HG03039 (cell line): ENCODE data around the gene FAM20B.
"Not testable (repeated sequence)": the region's sequence is repeated elsewhere in the genome, so short reads cannot be mapped to it uniquely, and the experiment has no call there.

Experiments used
- ATAC-seq: cut with Tn5 transposase; IDR thresholded peaks from one replicate; pipeline ENCODE4 v1.9.1; 2021; ENCODE audit warnings: mild to moderate bottlenecking, moderate library complexity; ENCODE audit not compliant: unreplicated experiment

The FAM20B gene

GRCh38 chr1:179025125-179025974, at the start of gene FAM20B:
FAM20B (plus strand) TSS chr1:179025894; CDS start chr1:179043848, 17,954 bp downstream.
- peak; percentile 79 for ATAC-seq

DNA sequence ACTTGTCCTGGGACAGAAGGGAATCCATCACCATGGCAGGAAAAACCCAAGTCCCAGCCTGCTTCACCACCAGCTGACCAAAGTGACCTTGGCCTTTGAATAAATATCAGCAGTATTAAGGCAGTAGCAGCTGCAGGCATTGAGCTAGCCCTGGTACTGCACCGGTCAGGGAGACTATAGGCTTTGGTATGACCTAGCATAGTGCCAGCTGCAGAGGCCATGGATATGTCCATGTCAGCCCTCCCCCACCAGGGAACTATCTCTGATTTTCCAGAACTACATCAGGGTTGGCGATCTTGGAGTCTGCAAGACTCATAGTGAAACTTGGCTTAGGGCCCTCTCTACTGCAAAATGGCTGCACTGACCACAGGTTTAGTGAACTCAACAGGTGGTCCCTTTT, 49.2 kb upstream of the FAM20B start:
- no peak for ATAC-seq

GRCh38 chr1:178986204-178986603, 39.5 kb upstream of the FAM20B start:
- ATAC-seq: no peak

DNA sequence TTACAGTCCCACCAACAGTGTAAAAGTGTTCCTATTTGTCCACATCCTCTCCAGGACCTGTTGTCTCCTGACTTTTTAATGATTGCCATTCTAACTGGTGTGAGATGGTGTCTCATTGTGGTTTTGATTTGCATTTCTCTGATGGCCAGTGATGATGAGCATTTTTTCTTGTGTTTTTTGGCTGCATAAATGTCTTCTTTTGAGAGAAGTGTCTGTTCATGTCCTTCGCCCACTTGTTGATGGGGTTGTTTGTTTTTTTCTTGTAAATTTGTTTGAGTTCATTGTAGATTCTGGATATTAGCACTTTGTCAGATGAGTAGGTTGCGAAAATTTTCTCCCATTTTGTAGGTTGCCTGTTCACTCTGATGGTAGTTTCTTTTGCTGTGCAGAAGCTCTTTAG, 37.5 kb upstream of the FAM20B start:
- ATAC-seq: not testable (repeated sequence)

DNA sequence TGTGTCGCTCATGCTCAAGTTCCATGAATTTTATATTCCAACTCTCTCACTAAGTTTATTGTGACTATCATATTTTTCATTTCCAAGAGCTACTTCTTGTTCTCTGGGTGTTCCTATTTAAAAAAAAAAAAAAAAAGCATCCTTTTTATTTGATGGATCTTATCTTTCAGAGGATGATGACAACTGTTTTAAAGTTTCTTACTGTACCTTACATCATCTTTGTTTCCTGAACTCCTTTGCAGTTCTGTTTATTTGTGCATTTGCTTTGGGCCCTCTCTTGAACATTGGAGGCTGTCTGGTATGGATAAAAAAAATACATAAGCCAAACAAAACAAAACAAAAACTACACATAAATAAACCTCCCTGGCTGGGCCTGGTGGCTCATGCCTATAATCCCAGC, 32.1 kb upstream of the FAM20B start:
- ATAC-seq: no peak

DNA sequence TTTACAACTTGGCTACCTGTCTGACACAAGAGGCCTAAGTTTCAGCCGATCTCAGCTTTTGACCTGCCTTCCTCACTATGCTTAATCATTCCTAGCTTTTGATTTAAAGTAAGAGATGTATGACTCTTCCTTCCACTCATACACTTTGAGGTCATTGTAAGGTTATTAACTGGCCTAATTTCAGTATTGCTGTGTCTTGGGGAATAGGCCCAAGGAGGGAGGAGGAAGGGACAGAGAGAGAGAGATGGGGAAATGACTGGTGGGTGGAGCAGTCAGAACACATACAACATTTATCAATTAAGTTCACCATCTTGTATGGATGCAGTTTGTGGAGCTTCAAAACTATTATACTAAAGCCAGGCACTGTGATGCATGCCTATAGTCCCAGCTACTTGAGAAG, 28.3 kb upstream of the FAM20B start:
- no peak for ATAC-seq

DNA sequence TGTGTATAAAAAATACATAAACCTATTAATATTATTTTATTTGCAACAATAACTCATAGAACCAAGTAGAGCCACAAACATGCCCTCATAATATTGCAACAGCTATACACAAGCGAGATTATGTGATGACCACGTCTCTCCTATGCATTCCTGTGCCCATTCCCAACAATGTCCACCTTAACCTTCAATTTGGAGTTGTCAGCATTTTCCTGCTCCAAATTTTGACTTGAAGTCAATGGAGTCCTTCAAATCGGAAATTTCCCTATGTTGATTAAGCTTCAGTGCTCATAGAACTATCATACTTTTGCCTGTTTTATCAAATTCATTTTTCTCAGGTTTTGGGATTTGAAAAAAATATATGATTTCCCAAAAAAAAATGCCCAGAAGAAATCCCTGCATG, 27.4 kb upstream of the FAM20B start:
- ATAC-seq: no peak

DNA sequence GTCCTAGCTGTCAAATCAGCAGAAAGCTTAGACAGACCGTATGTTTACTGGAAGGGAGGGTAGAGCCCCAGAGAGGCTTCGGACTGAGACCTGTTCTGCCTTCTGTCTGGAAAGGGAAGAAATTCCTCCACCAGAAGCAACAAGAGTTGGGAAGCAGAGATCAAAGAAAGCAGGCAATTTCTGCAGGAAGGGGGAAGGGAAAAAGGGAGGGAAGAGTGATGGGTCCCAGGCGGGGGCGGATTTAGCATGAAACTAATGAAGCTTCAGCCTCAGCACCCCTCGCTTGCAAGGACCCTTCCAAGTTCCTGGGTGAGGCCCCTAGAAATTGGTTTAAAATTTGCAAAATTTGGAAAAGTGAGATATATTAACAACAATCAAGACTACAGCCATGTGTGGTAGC, 26.6 kb upstream of the FAM20B start:
- ATAC-seq: no peak

DNA sequence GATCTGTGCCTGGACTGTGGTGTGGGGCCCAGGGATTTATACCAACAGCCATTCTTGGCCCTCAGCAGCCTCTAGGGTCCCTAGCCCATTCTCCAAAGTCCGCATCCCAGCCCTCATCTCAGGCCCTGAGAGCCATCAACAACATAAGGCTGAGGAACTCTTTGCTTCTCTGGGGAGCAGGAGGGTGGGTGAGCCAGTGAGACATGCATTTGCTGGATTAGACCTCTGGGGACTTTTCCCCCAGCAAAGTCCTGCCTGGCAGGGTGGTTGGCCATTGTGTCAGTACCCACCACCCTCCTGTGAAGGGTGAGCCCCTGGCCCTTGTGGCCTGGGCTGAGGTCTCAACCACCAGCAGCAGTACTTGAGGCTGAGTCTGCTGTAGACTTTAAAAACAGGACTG, 24.2 kb upstream of the FAM20B start:
- ATAC-seq: no peak

DNA sequence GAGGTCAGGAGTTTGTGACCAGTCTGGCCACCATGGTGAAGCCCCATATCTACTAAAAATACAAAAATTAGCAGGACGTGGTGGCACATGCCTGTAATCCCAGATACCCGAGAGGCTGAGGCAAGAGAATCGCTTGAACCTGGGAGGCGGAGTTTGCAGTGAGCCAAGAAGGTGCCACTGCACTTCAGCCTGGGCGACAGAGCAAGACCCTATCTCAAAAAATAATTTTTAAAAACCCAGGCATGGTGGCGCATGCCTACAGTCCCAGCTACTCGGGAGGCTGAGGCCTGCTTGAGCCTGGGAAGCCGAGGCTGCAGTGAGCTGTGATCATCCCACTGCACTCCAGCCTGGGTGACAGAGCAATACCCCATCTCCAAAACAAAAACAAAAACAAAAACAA, 23.6 kb upstream of the FAM20B start:
- not testable (repeated sequence) for ATAC-seq

DNA sequence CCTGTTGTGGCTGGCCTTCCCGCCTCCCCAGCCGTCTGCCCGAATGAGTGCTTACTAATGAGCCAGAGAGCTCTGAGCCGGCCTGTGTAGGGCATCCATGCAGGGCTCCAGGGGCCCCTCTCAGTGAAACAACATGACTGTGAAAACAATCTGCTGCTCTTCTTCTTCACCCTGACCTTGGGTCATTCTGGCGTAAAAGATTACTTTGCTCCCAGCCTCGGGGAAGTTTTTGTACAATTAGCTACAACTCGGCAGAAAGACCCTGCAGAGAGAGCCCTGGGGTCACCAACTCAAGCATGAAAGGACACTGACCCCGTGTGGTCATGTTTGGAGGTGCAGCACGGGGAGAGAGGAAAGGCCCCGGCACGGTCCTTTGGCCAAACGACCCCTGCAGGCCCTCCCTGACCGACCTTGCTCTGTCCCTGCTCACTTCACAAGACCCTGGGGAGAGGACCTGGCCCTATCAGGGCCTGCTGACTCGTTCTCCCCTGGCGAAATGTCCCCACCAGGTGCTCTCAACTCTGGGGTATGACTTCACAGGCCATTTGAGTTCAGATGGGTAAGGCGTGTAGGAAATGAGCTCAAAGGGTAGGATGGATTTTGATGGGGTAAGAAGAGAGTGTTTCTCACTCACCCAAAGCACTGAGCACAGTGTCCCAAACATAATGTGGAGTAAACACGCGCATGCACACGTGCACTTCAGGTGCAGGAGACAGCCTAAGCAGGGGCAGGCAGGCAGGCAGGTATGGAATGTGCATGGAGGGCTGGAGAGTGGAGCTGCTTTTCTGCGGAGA, 22.9 kb upstream of the FAM20B start:
- ATAC-seq: no peak

- ATAC-seq: no peak
Measured at GRCh38 chr1:179003512-179004066, 22.1 kb upstream of the FAM20B start.

DNA sequence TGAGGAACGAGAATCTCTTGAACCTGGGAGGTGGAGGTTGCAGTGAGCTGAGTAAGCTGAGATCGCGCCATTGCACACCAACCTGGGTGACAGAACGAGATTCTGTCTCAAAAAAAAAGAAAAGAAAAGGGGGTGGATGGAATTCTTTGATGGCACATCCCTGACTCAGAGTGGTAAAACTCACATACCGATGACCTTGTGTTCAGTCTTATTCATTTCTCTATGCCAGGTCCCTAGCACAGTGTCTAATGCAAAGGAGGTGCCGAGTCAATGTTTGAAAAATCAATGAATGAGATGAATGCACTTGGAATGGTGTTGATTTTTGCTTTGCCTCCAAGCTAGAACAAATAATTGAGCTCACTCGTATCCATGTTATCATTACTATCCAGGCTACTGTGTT, 18.5 kb upstream of the FAM20B start:
- ATAC-seq: no peak

DNA sequence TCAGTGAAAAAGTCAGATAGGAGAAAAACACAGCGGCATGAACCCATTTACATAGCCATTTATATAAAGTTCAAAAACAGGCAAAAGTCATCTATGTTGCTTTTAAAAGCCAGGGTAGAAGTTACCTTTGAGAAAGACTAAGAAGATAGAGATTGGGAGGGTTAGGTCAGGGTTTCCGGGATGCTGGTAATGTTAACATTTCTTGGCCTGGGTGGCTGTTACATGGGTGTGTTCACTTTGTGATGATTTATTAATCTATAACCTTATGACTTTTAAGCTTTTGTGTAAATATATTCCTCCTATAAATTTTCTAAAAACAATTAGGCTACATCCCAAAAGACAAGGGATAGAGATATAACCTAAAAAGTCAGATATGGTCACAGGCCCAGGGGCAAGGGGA, 15.0 kb upstream of the FAM20B start:
- ATAC-seq: no peak

- no peak for ATAC-seq
Measured at GRCh38 chr1:179012038-179012437, 13.7 kb upstream of the FAM20B start.

DNA sequence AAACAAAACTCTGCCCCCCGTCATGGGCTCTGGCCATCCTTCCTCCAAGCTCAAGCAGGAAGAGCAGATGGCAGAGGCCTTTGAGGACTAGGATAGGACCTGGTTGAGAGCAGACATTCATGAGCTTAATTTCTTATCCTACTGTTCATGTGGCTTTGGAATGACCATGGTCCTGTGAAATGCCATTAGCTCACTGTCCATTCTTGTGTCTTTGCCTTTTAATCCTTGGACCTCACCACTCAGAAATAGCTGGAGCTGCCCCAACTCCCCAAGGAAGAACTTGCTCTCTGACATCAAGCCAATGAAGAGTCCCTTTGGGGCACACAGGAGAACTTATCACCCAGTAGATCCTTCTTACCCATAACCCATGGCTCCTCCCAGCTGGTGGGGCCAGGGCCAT, 11.6 kb upstream of the FAM20B start:
- ATAC-seq: no peak

DNA sequence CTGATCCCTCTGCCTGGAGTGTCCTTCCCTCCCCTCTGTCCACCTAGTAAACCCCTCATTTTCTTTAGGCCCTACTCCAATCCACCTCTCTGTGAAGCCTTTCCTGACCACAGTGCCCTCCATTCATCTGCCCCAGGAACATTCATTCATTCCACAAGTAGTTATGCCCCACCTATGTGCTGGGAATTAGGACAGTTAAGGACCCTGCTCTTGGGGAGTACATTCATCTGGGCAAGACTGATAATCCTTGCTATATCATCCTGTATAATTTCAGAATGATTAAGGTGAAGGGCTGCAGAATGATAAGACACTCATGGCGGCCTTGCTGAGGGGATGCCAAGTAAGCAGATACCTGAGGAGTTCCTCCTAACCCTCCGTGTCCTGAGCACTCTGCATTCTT, 10.3 kb upstream of the FAM20B start:
- no peak for ATAC-seq

DNA sequence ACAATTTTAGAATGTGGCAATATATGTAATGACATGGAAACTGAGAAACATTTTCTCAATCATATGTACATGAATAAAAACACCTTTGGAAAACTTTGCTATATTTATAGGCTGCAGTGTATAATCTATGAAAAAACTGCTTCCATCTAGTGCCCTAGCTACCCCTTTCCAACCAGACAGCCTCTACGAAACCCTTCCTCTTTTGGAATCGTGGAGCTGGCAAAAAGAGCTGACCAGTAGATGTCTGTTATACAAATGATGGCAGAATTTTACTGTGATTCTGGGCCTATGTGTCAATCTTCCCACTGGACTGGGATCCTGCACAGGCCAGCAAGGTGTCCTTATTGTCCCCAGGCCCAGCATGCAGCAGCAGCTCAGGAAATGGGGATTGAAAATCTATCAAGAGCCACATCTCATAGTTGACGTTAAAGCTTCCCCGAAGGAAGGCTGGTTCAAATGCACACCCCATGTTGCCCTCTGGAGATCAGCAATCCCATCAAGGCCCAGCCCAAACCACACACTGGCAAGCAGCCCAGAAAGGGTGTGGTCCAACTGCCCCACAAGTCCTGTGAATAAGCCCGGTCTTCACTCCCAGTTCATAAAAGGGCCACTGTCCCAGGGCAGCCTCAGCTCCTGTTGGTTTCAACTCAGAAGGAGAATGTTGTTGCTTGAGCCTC, 8.8 kb upstream of the FAM20B start:
- no peak for ATAC-seq

GRCh38 chr1:179017383-179018326, 8.0 kb upstream of the FAM20B start:
- no peak for ATAC-seq

DNA sequence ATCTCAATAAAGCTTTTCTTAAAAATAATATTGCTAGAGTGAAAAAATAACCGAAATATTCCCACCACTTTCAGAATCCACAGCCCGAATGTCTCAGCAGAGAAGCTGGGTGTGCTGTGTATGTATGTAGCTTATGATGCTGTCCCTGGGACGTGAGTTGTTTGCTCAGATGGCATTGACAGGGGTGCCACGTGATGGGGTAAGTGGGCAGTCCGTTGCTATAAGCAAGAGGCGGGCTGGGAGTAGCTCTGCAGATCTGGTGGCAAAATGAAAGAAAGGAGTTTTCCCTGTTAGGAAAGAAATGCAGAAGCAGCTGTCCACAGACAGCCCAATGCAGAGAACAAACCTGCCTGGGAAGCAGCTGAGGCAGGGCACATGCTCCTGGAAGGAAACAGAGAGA, 3.8 kb upstream of the FAM20B start:
- no peak for ATAC-seq
